CD4-positive, alpha-beta T cell treated with Interleukin-1 beta for 1 hour (primary cell): ENCODE measurements around the gene MPPED1.

ENCODE experiments used
- DNase-seq, 2 donors: peaks; one replicate each; pipeline ENCODE4 v3.0.0-alpha.2; 2020 to 2022

MPPED1 gene

GRCh38 chr22:43504068-43504467, 92.3 kb downstream of the MPPED1 start:
- DNase-seq = no peak

- no peak for DNase-seq
These were observed 93.0 kb downstream of the MPPED1 start for GRCh38 chr22:43504666-43505261.

DNA sequence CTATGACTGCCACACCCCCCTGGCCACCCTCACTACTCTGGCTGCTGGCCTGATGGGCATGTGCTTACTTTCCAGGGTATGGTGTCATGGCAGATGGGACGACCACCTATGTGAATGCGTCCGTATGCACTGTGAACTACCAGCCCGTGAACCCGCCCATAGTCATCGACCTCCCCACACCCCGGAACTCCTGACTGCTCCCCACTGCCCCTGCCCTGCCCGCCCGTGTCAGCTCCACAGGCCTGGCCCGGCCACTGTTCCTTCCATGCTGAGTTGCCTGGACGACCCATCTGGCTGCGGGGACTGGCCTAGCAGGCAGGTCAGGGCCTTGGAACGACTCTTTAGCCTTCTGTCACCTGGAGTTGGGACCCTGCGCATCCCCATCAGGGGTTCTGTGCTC, 93.6 kb downstream of the MPPED1 start:
- no peak for DNase-seq

DNA sequence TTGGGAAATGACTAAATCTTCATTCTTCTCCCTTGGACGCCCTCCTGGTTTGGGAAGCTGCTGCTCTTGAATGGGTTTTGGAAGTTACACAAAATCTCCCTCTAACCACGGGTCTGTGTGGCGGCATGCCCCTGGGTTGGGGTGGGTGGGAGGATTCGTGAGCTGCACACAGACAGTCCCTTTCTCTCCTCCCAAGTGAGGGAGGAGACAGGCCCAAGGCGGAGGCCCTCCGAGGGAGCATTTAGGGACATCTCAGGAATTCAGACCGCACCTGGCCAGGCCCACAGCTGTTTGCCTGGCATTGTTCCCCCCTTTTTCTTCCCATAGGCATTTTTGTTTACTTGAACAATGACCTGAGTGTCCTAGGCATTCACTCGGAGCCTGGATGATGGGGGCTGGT, 94.1 kb downstream of the MPPED1 start:
- no peak for DNase-seq

GRCh38 chr22:43506487-43506886, 94.7 kb downstream of the MPPED1 start:
- DNase-seq = no peak

- no peak for DNase-seq
These were observed 95.4 kb downstream of the MPPED1 start for GRCh38 chr22:43507235-43507634.

GRCh38 chr22:43508489-43508888, 96.7 kb downstream of the MPPED1 start:
- no peak for DNase-seq

DNA sequence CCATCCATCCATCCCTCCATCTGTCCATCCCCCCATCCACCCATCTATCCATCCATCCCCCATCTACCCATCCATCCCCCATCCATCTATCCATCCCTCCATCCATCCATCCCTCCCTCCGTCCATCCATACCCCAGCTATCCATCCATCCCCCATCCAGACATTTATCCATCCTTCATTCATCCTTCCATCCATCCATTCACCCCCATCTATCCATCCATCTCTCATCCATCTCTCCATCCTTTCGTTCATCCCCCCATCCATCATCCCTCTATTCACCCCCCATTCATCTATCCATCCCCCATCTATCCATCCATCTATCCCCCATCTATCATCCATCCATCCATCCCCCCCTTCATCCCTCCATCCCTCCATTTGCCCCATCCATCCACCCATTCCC, 97.5 kb downstream of the MPPED1 start:
- no peak for DNase-seq

DNA sequence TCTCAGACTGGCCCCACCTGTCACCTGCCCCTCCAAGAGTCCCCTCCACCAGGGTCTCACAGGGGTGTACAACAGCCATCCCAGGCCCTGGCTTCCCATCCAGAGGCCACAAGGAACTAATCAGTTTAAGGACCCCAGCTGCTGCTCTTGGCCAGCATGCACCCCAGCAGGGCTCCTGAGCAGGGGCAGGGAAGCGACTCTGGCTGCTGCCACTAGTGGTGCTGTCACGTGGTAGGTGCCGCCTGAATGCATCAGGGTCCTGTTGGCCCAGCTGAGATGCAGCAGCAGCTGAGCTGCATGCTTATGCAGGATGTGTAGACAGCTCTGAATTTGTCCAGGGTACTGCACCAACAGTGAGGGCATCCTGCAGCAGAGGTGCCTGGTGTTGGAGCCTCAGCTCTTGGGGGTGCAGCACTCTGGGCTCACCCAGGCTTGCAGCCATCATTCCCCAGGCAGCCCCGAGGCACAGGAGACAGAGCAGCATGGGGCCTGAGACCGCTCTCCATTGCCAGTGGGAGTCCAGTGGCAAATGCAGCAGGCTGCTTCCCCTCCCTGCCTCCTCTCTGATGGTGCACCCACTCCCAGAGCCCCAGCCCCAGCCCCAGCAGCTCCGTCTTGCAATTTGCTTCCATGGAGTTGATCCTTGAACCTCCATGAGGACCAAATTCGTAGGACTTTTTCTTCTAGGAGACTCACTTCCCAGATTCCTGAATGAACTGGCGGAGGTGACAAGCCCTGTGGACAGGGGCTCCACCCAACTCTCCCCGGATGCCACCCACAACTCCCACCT, 98.7 kb downstream of the MPPED1 start:
- DNase-seq = no peak

- DNase-seq = no peak
These were observed 99.6 kb downstream of the MPPED1 start for GRCh38 chr22:43511276-43511910.

DNA sequence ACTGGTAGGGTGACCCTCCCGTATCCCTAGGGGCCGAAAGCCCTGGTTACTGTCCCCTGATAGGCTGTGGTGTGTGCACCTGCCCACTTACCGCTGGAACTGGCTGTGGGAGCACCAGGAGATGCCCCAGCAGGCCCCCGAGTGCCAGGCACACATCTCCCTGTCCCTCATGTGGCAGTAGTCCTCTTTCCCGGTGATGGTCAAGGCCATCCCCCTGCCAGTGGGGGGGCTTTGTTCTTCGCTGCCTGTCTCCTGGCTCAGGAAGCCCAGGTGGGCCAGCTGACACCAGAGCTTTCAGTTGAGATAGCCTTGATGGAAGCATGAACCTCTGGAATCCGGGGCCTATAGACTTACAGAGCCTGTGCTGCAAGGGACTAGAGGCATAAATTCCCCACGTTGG, 100.5 kb downstream of the MPPED1 start:
- no peak for DNase-seq

DNA sequence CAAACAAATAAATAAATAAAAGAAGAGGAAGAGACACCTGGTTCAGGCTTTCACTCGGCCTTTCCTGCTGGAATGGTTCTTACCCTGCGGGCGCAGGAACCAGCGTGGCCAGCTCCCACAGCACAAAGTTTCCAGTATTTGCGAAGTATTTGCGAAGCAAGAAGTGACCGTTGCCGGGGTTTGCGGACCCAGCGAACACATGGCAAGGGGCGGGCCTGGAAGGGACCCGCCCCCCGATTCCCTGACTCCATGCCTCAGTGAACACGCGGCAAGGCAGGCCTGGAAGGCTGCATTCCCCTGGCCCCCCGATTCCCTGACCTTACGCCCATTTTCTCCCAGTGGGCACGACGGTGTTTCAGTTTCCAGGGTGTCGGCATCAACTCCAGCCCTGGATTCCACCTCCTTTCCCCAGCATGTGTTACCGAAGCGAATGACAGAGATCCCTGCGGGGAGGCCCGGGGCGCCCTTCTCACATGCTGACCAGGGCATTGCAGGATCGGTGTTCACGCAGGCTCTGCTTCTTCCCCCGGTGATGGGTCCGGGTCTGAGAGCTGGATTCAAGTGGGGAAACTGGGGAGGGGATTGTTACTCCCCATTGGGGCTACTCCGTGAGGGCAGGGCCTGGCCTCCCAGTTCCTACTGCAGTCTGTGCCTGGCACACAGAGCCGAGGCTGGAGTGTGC, 102.8 kb downstream of the MPPED1 start:
- no peak for DNase-seq

DNA sequence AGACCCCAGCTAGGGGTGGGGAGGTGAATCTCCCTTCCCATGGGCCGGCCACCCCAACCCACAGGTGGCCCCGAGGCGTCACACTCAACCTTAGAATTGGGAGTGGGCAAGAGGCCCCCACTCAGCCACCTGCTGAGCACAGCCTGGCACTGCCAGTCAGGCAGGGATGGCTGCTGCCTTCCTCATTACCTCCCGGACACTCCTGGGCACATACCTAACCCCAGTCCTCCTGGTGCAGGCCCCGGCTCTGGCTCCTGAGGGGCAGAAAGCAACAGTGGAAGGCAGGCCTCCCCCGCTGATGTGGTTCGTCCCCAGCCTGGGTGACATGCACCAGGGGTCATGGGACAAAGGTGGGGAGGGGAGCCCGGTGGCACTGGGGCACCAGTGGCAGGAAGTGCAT, 103.6 kb downstream of the MPPED1 start:
- DNase-seq = no peak

DNA sequence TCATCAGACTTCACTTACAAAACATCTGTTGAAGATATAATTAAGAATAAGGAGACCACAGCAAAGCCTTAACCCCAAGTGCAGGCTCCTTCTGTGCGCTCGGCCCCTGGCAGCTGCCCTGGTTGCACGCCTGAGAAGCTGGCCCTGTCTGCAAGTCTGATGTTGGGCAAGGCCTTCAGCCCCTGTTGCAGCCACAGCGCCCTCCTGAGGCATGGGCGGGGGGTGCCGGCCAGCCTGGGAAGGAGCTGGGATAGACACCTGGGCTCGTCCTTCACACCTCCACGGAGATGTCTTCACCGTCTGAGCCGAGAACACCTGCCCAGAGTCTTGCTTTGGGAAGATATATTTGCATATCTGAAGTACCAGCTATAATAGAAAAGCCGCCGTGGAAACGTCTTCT, 104.1 kb downstream of the MPPED1 start:
- DNase-seq = no peak

- no peak for DNase-seq
These were observed 104.6 kb downstream of the MPPED1 start for GRCh38 chr22:43516386-43516785.

- DNase-seq = no peak
These were observed 105.3 kb downstream of the MPPED1 start for GRCh38 chr22:43516996-43517635.

DNA sequence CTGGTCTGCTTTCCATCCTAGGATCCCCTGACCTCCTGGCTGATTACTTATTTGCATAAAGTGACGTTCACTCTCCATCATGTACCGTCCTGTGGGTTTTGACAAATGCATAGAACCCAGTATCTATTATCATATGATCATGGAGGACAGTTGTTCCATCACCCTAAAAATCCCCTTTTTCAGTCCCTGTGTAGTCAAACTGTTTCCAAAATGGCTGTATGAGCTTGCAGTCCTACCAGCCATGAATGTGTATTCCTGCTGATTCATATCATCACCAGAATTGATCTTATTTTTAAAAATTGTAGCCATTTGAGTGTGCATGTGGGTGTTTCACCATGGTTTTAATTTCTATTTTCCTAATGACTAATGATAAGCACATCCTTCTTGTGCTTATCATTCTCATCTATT, 108.8 kb downstream of the MPPED1 start:
- no peak for DNase-seq

- DNase-seq = no peak
These were observed 109.9 kb downstream of the MPPED1 start for GRCh38 chr22:43521716-43522115.

DNA sequence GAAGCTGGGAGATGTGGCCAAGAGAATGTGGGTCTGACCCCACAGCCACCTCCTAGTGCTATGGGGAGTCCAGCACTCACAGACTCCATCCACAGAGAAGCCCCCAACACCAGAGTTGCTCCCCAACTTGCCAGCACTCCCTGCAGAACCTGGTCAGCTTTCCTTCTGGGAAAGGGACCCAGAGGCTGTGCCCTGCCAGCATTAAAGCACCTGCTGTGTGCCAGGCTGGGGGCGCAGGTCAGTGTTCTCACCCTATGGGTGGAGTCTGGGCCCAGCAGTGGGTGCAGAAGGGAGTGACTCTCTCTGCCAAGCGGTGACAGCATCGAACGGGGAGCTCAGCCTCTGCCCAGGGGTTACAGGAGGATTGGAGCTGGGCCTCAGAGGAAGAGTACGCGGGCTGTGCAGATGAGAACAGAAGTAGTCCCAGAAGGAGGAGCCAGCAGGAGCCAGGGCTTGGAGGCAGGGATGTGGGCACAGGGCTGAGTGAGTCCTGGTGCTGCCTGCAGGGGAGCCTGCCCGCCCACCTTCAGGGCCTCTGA, 114.4 kb downstream of the MPPED1 start:
- no peak for DNase-seq

- no peak for DNase-seq
These were observed 115.1 kb downstream of the MPPED1 start for GRCh38 chr22:43526946-43527345.

GRCh38 chr22:43528601-43529360, 117.0 kb downstream of the MPPED1 start:
- DNase-seq = no peak

GRCh38 chr22:43529461-43529860, 117.6 kb downstream of the MPPED1 start:
- no peak for DNase-seq
